PC-3 (cell line): ENCODE results near the gene METTL8.

ENCODE experiments used
- EZH2 ChIP-seq: fragments of 300-600 bp; sonication (generic); IDR thresholded peaks from one replicate; pipeline ENCODE4 v1.6.1; 2017; ENCODE audit warnings: antibody characterized with exemption, mild to moderate bottlenecking, low read length; ENCODE audit not compliant: unreplicated experiment
- TF ChIP-seq, protein P1 (sequence below): fragments of 300-600 bp; sonication (generic); conservative IDR thresholded peaks from 2 replicates; pipeline ENCODE4 v1.5.1; 2017; ENCODE audit warnings: antibody characterized with exemption, low read depth, mild to moderate bottlenecking, low read length

- TF ChIP-seq, protein P1, sequence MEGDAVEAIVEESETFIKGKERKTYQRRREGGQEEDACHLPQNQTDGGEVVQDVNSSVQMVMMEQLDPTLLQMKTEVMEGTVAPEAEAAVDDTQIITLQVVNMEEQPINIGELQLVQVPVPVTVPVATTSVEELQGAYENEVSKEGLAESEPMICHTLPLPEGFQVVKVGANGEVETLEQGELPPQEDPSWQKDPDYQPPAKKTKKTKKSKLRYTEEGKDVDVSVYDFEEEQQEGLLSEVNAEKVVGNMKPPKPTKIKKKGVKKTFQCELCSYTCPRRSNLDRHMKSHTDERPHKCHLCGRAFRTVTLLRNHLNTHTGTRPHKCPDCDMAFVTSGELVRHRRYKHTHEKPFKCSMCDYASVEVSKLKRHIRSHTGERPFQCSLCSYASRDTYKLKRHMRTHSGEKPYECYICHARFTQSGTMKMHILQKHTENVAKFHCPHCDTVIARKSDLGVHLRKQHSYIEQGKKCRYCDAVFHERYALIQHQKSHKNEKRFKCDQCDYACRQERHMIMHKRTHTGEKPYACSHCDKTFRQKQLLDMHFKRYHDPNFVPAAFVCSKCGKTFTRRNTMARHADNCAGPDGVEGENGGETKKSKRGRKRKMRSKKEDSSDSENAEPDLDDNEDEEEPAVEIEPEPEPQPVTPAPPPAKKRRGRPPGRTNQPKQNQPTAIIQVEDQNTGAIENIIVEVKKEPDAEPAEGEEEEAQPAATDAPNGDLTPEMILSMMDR = no peak
- TF ChIP-seq EZH2 = no peak
Measured at GRCh38 chr2:171434013-171434989, 511 bp upstream of the METTL8 start, which contains the start of gene DCAF17.
